Measurements from ENCODE around the gene ADRA2A. TPM values are rescaled to one million over a fixed set of nuclear protein-coding genes. Genes with fewer than 3 reads are reported as not detected.

Gene ADRA2A
- total RNA-seq = under 1 TPM in 1 of 5 experiments, not detected in 4; 0.22 TPM
- not detected for polyA plus RNA-seq
- total RNA-seq = not detected

GRCh38 chr10:111076682-111077478 lies at the start of gene ADRA2A:
Gene ADRA2A, plus strand, starts transcription at chr10:111077029. Its CDS starts 968 bp downstream, at chr10:111077997.
- Histone ChIP-seq H3K9me3 (ENCODE audit: control insufficient read depth in 2 of 3, low read length in 3 of 3) (no peaks in the 10 kb centered on the region), H3K4me1 (ENCODE audit: control insufficient read depth in 2 of 2, insufficient read depth in 2 of 2, low read length in 2 of 2) (peaks cover 0 to 13% of the 10 kb centered on the region in 2 donors), H3K36me3 (ENCODE audit: control insufficient read depth in 2 of 3, insufficient read depth in 3 of 3, low read length in 3 of 3) (no peaks in the 10 kb centered on the region), H3K4me3 (ENCODE audit: low read length) (peak within 1 kb of the TSS; percentile 44), H3K27ac (ENCODE audit: low read depth, low read length) (no peak within 1 kb of the TSS), H3K27me3 (ENCODE audit: control insufficient read depth in 2 of 2, insufficient read depth in 2 of 2, low read length in 2 of 2) (peaks cover 0 to 21% of the 10 kb centered on the region in 2 donors)
- DNase-seq (peak in 3 of 9 donors; percentile 11 to 28 (median 22)), ATAC-seq (peak; percentile 36)
- Mint-ChIP-seq H3K27ac (no peak within 1 kb of the TSS), H3K36me3 (peaks cover 0 to 7% (median 0%) of the 10 kb centered on the region in 5 donors), H3K9me3 (peaks cover 0 to 7% (median 0%) of the 10 kb centered on the region in 11 donors), H3K4me3 (peak within 1 kb of the TSS; percentile 50 to 85 (median 72)), H3K4me1 (peaks cover 5 to 20% (median 10%) of the 10 kb centered on the region in 7 donors), H3K27me3 (peaks cover 58 to 73% (median 63%) of the 10 kb centered on the region in 5 donors)
- ChIA-PET POLR2A (no interaction called here), CTCF (interaction anchor here (0.7 kb wide), 1 partner anchor 19 kb away, joined by 3 read pairs; no protein-coding TSS in a partner anchor)
- intact Hi-C loops (cut with micrococcal nuclease) = loop anchor here (2.0 to 5.0 kb wide), 3 partner anchors 158 to 520 kb away; partner anchors contain the start of genes BBIP1 (in 1 of the 2) and SHOC2 (in 1 of the 2)

DNA sequence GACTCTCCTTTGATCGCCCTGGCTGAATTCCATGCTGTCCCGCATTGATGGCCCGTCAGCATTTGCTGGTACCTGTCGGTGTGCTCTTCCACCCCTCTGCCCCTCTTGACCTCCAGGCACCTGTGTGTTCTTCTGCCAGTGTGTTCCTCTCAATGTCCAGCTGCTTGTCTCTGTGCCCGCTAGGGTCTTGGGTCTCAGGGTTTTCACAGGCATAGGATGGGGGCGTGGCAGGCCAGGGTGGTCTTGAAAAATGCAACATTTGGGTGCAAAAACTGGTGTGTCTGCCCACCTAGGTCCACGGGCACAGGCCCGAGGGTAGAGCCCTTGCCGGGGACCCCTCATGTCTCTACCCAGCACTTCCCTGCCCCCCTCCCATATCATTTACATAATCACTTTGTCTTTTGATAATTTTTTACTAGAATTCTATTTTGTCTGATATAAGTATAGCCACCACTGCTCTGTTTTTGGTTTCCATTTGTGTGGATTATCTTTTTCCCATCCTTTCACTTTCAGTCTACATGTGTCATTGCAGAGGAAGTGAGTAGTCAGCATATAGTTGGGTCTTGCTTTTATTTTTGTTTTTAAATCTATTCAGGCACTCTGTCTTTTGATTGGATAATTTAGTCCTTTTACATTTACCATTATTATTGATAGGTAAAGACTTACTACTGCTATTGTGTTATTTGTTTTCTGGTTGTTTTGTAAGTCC lies 46.6 kb upstream of the ADRA2A start:
- no peak for DNase-seq
- Histone ChIP-seq H3K4me1 (ENCODE audit: control insufficient read depth in 2 of 2, insufficient read depth in 2 of 2, low read length in 2 of 2) (no peaks in the 10 kb centered on the region), H3K27me3 (ENCODE audit: control insufficient read depth in 2 of 2, insufficient read depth in 2 of 2, low read length in 2 of 2) (no peaks in the 10 kb centered on the region), H3K4me3 (ENCODE audit: low read length) (no peak overlapping the region), H3K36me3 (ENCODE audit: control insufficient read depth in 2 of 3, insufficient read depth in 3 of 3, low read length in 3 of 3) (no peaks in the 10 kb centered on the region), H3K27ac (ENCODE audit: low read depth, low read length) (no peak overlapping the region), H3K9me3 (ENCODE audit: control insufficient read depth in 2 of 3, low read length in 3 of 3) (peaks cover 0 to 6% (median 0%) of the 10 kb centered on the region in 3 experiments)
- peaks cover 16 to 78% (median 48%) of the 10 kb centered on the region in 5 donors for H3K36me3 Mint-ChIP-seq
- peak overlapping the region in 1 of 9 donors; percentile 5 for H3K27ac Mint-ChIP-seq
- peaks cover 0 to 9% (median 4%) of the 10 kb centered on the region in 7 donors for H3K4me1 Mint-ChIP-seq
- peaks cover 0 to 4% (median 0%) of the 10 kb centered on the region in 5 donors for H3K27me3 Mint-ChIP-seq
- peak overlapping the region in 1 of 10 donors; percentile 16 for H3K4me3 Mint-ChIP-seq
- peaks cover 8 to 92% (median 39%) of the 10 kb centered on the region in 11 donors for H3K9me3 Mint-ChIP-seq
- POLR2A ChIA-PET = no interaction called here
- intact Hi-C loops (cut with micrococcal nuclease) = loop anchor here in 1 of 2 donors (1.0 kb wide), 1 partner anchor 112 kb away; no protein-coding TSS in a partner anchor
- CTCF ChIA-PET = no interaction called here
- ATAC-seq = no peak

DNA sequence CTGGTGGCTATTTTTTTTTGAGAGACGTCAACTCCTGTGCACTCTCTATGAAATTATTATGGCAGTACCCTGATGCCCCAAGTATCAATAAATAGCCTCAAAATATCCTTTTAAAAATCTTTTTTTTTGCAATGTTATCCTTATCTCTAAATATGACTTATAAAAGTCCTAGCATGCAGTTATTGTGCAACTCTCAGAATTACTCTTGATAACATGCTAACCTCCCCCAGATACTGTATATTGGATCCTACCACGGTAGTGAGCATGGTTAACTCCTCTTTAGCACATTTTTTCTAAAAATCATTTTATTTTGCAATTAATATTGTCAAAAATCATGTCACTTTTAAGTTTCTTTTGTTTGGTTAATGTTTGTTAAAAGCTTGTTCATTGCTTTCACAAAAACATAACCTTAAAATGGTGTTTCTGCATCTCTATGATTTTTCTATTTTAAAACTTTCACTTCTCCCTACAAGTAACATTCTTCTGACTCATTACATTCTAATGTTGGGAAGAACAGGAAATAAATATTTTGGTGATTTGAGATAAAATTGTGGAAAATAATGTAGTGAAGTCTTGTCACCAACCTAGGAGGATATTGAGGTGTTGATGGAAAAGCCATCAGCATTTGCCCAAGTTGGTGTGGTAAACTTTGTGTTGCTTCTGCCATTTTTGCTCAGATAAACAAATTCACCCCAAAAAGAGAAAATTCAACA lies 42.1 kb upstream of the ADRA2A start:
- peaks cover 0 to 14% (median 3%) of the 10 kb centered on the region in 5 donors for H3K27me3 Mint-ChIP-seq
- no peak overlapping the region for H3K27ac ChIP-seq (ENCODE audit: low read depth, low read length)
- no peak for DNase-seq
- H3K36me3 ChIP-seq (ENCODE audit: control insufficient read depth in 2 of 3, insufficient read depth in 3 of 3, low read length in 3 of 3) = no peaks in the 10 kb centered on the region
- H3K4me1 Mint-ChIP-seq = peaks cover 0 to 9% (median 3%) of the 10 kb centered on the region in 7 donors
- no peak overlapping the region for H3K27ac Mint-ChIP-seq
- peaks cover 0 to 3% of the 10 kb centered on the region in 2 donors for H3K27me3 ChIP-seq (ENCODE audit: control insufficient read depth in 2 of 2, insufficient read depth in 2 of 2, low read length in 2 of 2)
- CTCF ChIA-PET = no interaction called here
- no peak overlapping the region for H3K4me3 Mint-ChIP-seq
- H3K4me1 ChIP-seq (ENCODE audit: control insufficient read depth in 2 of 2, insufficient read depth in 2 of 2, low read length in 2 of 2) = no peaks in the 10 kb centered on the region
- ATAC-seq = no peak
- H3K36me3 Mint-ChIP-seq = peaks cover 13 to 45% (median 28%) of the 10 kb centered on the region in 5 donors
- H3K9me3 ChIP-seq (ENCODE audit: control insufficient read depth in 2 of 3, low read length in 3 of 3) = peaks cover 0 to 17% (median 0%) of the 10 kb centered on the region in 3 experiments
- POLR2A ChIA-PET = no interaction called here
- peaks cover 3 to 75% (median 38%) of the 10 kb centered on the region in 11 donors for H3K9me3 Mint-ChIP-seq
- H3K4me3 ChIP-seq (ENCODE audit: low read length) = no peak overlapping the region
- intact Hi-C loops (cut with micrococcal nuclease) = no loop called here

DNA sequence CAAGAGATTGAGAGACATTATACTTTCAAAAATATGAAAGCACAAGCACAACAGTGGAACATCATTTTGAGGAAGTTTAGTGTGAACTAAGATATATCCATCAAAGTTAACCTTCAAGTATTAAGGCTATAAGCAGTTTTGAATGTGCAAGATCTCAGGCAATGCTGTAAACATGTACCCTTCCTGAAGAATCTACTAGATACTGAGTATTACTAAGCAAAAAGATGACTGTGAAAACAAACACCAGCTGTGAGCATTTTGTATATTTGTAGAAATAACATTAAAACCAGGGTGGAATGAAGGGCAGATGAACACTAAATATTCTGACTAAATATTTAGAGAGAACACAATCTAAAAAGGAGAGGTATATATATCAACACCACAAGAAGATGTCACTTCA lies 41.3 kb upstream of the ADRA2A start:
- H3K27ac Mint-ChIP-seq = no peak overlapping the region
- no peak for ATAC-seq
- Histone ChIP-seq H3K4me3 (ENCODE audit: low read length) (no peak overlapping the region), H3K4me1 (ENCODE audit: control insufficient read depth in 2 of 2, insufficient read depth in 2 of 2, low read length in 2 of 2) (no peaks in the 10 kb centered on the region), H3K27me3 (ENCODE audit: control insufficient read depth in 2 of 2, insufficient read depth in 2 of 2, low read length in 2 of 2) (peaks cover 0 to 3% of the 10 kb centered on the region in 2 donors), H3K36me3 (ENCODE audit: control insufficient read depth in 2 of 3, insufficient read depth in 3 of 3, low read length in 3 of 3) (no peaks in the 10 kb centered on the region), H3K27ac (ENCODE audit: low read depth, low read length) (no peak overlapping the region), H3K9me3 (ENCODE audit: control insufficient read depth in 2 of 3, low read length in 3 of 3) (peaks cover 0 to 23% (median 0%) of the 10 kb centered on the region in 3 experiments)
- peaks cover 16 to 39% (median 21%) of the 10 kb centered on the region in 5 donors for H3K36me3 Mint-ChIP-seq
- no peak overlapping the region for H3K4me3 Mint-ChIP-seq
- intact Hi-C loops (cut with micrococcal nuclease) = no loop called here
- H3K9me3 Mint-ChIP-seq = peaks cover 5 to 75% (median 41%) of the 10 kb centered on the region in 11 donors
- peaks cover 0 to 17% (median 4%) of the 10 kb centered on the region in 5 donors for H3K27me3 Mint-ChIP-seq
- DNase-seq = no peak
- ChIA-PET CTCF (no interaction called here), POLR2A (no interaction called here)
- H3K4me1 Mint-ChIP-seq = peaks cover 0 to 2% (median 0%) of the 10 kb centered on the region in 7 donors

GRCh38 chr10:111037858-111038257 lies 39.0 kb upstream of the ADRA2A start:
- H3K9me3 ChIP-seq (ENCODE audit: control insufficient read depth in 2 of 3, low read length in 3 of 3) = peaks cover 0 to 21% (median 0%) of the 10 kb centered on the region in 3 experiments
- no peaks in the 10 kb centered on the region for H3K4me1 ChIP-seq (ENCODE audit: control insufficient read depth in 2 of 2, insufficient read depth in 2 of 2, low read length in 2 of 2)
- peaks cover 5 to 79% (median 38%) of the 10 kb centered on the region in 11 donors for H3K9me3 Mint-ChIP-seq
- ATAC-seq = no peak
- no peak overlapping the region for H3K4me3 Mint-ChIP-seq
- H3K36me3 ChIP-seq (ENCODE audit: control insufficient read depth in 2 of 3, insufficient read depth in 3 of 3, low read length in 3 of 3) = no peaks in the 10 kb centered on the region
- intact Hi-C loops (cut with micrococcal nuclease) = no loop called here
- no peak overlapping the region for H3K4me3 ChIP-seq (ENCODE audit: low read length)
- no peak overlapping the region for H3K27ac Mint-ChIP-seq
- H3K27me3 ChIP-seq (ENCODE audit: control insufficient read depth in 2 of 2, insufficient read depth in 2 of 2, low read length in 2 of 2) = peaks cover 0 to 3% of the 10 kb centered on the region in 2 donors
- no peak for DNase-seq
- ChIA-PET CTCF (no interaction called here), POLR2A (no interaction called here)
- H3K4me1 Mint-ChIP-seq = no peaks in the 10 kb centered on the region
- H3K27ac ChIP-seq (ENCODE audit: low read depth, low read length) = no peak overlapping the region
- peaks cover 0 to 25% (median 16%) of the 10 kb centered on the region in 5 donors for H3K27me3 Mint-ChIP-seq
- peaks cover 8 to 35% (median 12%) of the 10 kb centered on the region in 5 donors for H3K36me3 Mint-ChIP-seq

DNA sequence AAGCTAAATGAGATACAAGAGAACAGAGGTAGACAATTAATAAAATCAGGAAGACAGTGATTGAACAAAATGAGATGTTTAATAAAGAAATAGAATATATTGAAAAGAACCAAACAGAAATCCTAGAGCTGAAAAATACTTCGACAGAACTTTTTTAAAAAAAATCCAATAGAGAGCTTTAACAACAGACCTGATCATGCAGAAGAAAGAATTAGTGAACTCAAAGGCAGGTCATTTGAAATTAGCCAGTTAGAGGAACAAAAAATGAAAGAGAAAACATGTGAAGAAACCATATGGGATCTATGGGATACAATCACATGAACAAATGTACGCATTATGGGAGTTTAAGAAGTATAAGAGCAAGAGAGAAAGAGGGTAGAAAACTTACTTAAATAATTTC lies 37.3 kb upstream of the ADRA2A start:
- peaks cover 5 to 72% (median 29%) of the 10 kb centered on the region in 11 donors for H3K9me3 Mint-ChIP-seq
- ChIA-PET POLR2A (no interaction called here), CTCF (no interaction called here)
- H3K27me3 Mint-ChIP-seq = peaks cover 0 to 25% (median 20%) of the 10 kb centered on the region in 5 donors
- ATAC-seq = no peak
- H3K4me1 ChIP-seq (ENCODE audit: control insufficient read depth in 2 of 2, insufficient read depth in 2 of 2, low read length in 2 of 2) = no peaks in the 10 kb centered on the region
- no peaks in the 10 kb centered on the region for H3K36me3 ChIP-seq (ENCODE audit: control insufficient read depth in 2 of 3, insufficient read depth in 3 of 3, low read length in 3 of 3)
- no peak overlapping the region for H3K27ac ChIP-seq (ENCODE audit: low read depth, low read length)
- peaks cover 0 to 18% (median 0%) of the 10 kb centered on the region in 3 experiments for H3K9me3 ChIP-seq (ENCODE audit: control insufficient read depth in 2 of 3, low read length in 3 of 3)
- intact Hi-C loops (cut with micrococcal nuclease) = no loop called here
- H3K4me3 Mint-ChIP-seq = peak overlapping the region in 1 of 10 donors; percentile 50
- H3K4me3 ChIP-seq (ENCODE audit: low read length) = no peak overlapping the region
- no peak overlapping the region for H3K27ac Mint-ChIP-seq
- DNase-seq = no peak
- no peaks in the 10 kb centered on the region for H3K4me1 Mint-ChIP-seq
- peaks cover 2 to 24% (median 4%) of the 10 kb centered on the region in 5 donors for H3K36me3 Mint-ChIP-seq
- peaks cover 0 to 3% of the 10 kb centered on the region in 2 donors for H3K27me3 ChIP-seq (ENCODE audit: control insufficient read depth in 2 of 2, insufficient read depth in 2 of 2, low read length in 2 of 2)
